ENCODE measurements around the gene FURIN. TPM values are rescaled to one million over a fixed set of nuclear protein-coding genes. Genes with fewer than 3 reads are reported as not detected.
A peak's percentile ranks its signal among the peaks of the same experiment; 100 is the strongest.
"Not testable (repeated sequence)": the region's sequence is repeated elsewhere in the genome, so short reads cannot be mapped to it uniquely, and the experiment has no call there.

Gene FURIN
- total RNA-seq, 1 experiment from 2014 or later, result 35.1 TPM

DNA sequence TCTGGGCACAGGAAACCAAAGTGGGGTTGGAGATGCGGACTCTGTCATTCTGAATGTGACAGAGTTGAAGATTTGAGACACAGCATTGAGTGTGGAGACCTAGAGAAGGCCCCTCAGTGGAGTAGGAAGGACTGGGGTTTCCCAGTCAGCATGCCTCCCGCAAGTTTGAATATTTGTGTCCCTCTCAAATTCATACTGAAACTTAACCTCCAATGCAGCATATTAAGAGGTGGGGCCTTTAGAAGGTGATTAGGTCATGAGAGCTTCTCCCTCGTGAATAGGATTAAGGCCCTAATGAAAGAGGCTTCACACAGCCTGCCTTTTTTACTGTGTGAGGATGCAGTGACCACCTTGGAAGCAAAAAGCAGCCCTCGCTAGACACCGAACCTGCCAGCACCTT lies 56.0 kb downstream of the FURIN start:
- Mint-ChIP-seq H3K27ac (no peak overlapping the region), H3K27me3 (ENCODE audit: low read depth) (no peaks in the 10 kb centered on the region), H3K4me3 (no peak overlapping the region), H3K36me3 (ENCODE audit: insufficient read depth in 1 of 3, low read depth in 3 of 3) (peaks cover 0 to 18% (median 4%) of the 10 kb centered on the region in 3 experiments; a peak in 5 of 7 replicates), H3K9me3 (no peaks in the 10 kb centered on the region), H3K4me1 (peaks cover 7 to 14% of the 10 kb centered on the region in 2 experiments)
- H3K27ac ChIP-seq (ENCODE audit: insufficient read length, low read depth, low read length), result no peak overlapping the region
- H4K20me1 ChIP-seq (ENCODE audit: control insufficient read depth, insufficient read depth, insufficient read length), result no peaks in the 10 kb centered on the region
- H2AFZ ChIP-seq (ENCODE audit: low read length), result no peak overlapping the region
- no peak overlapping the region for H3K4me2 ChIP-seq (ENCODE audit: insufficient read depth, insufficient read length, low read length)
- no peaks in the 10 kb centered on the region for H3K4me1 ChIP-seq (ENCODE audit: insufficient read depth, low read length)
- H3K23ac ChIP-seq (ENCODE audit: insufficient read length, low read depth, low read length), result no peak overlapping the region
- no peak overlapping the region for H3K9ac ChIP-seq (ENCODE audit: extremely low read depth, insufficient read length, low read length)
- H3K23me2 ChIP-seq (ENCODE audit: insufficient read length, low read depth, low read length, poor library complexity, severe bottlenecking), result no peaks in the 10 kb centered on the region
- DNase-seq, result no peak
- no peak overlapping the region for H2BK15ac ChIP-seq (ENCODE audit: low read depth, low read length)
- no peak overlapping the region for H2AK5ac ChIP-seq (ENCODE audit: insufficient read length, low read length)
- no peak overlapping the region for H3K56ac ChIP-seq (ENCODE audit: insufficient read length, low read depth, low read length)
- no peaks in the 10 kb centered on the region for H3K9me3 ChIP-seq (ENCODE audit: control insufficient read depth, low read depth, low read length)
- no peaks in the 10 kb centered on the region for H3K27me3 ChIP-seq (ENCODE audit: insufficient read depth, low read length)
- no peak overlapping the region for H3K18ac ChIP-seq (ENCODE audit: insufficient read length, low read depth, low read length)
- H2BK120ac ChIP-seq (ENCODE audit: low read depth, low read length, poor library complexity, severe bottlenecking), result no peak overlapping the region
- no peak overlapping the region for H4K8ac ChIP-seq (replicated peaks; ENCODE audit: insufficient read length, low read depth, low read length)
- no peak overlapping the region for H4K91ac ChIP-seq (ENCODE audit: insufficient read length, low read depth, low read length)
- H2BK5ac ChIP-seq (ENCODE audit: insufficient read length, low read length), result no peak overlapping the region
- no peak overlapping the region for H2BK20ac ChIP-seq (ENCODE audit: low read depth, low read length, poor library complexity, severe bottlenecking)
- no peak overlapping the region for H3K14ac ChIP-seq (ENCODE audit: insufficient read depth, low read length)
- H3K79me2 ChIP-seq (ENCODE audit: insufficient read depth, low read length), result no peaks in the 10 kb centered on the region
- H3T11ph ChIP-seq (ENCODE audit: low read length), result no peak overlapping the region
- H3K79me1 ChIP-seq (ENCODE audit: insufficient read depth, low read depth, low read length, poor library complexity, severe bottlenecking), result no peaks in the 10 kb centered on the region
- no CpG with 5 or more reads among the region's 5 CpGs for WGBS (ENCODE audit: extremely low coverage, insufficient read length, low lambda C conversion rate)
- no peak overlapping the region for H3K4ac ChIP-seq (ENCODE audit: low read depth, low read length)
- TF ChIP-seq, protein P1, sequence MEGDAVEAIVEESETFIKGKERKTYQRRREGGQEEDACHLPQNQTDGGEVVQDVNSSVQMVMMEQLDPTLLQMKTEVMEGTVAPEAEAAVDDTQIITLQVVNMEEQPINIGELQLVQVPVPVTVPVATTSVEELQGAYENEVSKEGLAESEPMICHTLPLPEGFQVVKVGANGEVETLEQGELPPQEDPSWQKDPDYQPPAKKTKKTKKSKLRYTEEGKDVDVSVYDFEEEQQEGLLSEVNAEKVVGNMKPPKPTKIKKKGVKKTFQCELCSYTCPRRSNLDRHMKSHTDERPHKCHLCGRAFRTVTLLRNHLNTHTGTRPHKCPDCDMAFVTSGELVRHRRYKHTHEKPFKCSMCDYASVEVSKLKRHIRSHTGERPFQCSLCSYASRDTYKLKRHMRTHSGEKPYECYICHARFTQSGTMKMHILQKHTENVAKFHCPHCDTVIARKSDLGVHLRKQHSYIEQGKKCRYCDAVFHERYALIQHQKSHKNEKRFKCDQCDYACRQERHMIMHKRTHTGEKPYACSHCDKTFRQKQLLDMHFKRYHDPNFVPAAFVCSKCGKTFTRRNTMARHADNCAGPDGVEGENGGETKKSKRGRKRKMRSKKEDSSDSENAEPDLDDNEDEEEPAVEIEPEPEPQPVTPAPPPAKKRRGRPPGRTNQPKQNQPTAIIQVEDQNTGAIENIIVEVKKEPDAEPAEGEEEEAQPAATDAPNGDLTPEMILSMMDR (conservative IDR thresholded peaks at IDR 0.05), result no peak
- H2BK12ac ChIP-seq (ENCODE audit: insufficient read length, low read depth, low read length), result no peak overlapping the region
- H4K5ac ChIP-seq (ENCODE audit: insufficient read length, low read depth, low read length), result no peak overlapping the region

DNA sequence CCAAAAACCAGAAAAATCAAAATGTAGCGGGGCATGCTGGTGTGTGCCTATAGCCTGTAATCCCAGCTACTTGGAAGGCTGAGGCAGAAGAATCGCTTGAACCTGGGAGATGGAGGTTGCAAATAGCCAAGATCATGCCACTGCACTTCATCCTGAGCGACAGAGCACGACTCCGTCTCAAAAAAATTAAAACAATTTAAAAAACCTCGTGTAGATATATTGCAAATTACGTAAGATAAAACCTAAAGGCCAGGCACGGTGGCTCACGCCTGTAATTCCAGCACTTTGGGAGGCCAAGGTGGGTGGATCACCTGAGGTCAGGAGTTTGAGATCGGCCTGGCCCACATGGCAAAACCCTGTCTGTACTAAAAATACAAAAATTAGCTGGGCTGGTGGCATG lies 58.4 kb downstream of the FURIN start:
- not testable (repeated sequence) for H3K4me2 ChIP-seq (ENCODE audit: insufficient read depth, insufficient read length, low read length); H3K18ac ChIP-seq (ENCODE audit: insufficient read length, low read depth, low read length); H2BK15ac ChIP-seq (ENCODE audit: low read depth, low read length); H3T11ph ChIP-seq (ENCODE audit: low read length); H2AK5ac ChIP-seq (ENCODE audit: insufficient read length, low read length); H3K56ac ChIP-seq (ENCODE audit: insufficient read length, low read depth, low read length); H3K79me1 ChIP-seq (ENCODE audit: insufficient read depth, low read depth, low read length, poor library complexity, severe bottlenecking); H3K14ac ChIP-seq (ENCODE audit: insufficient read depth, low read length); H3K23me2 ChIP-seq (ENCODE audit: insufficient read length, low read depth, low read length, poor library complexity, severe bottlenecking); H4K8ac ChIP-seq (replicated peaks; ENCODE audit: insufficient read length, low read depth, low read length); H4K91ac ChIP-seq (ENCODE audit: insufficient read length, low read depth, low read length); H2BK5ac ChIP-seq (ENCODE audit: insufficient read length, low read length); H3K4ac ChIP-seq (ENCODE audit: low read depth, low read length); H3K79me2 ChIP-seq (ENCODE audit: insufficient read depth, low read length); H3K4me1 ChIP-seq (ENCODE audit: insufficient read depth, low read length); H2AFZ ChIP-seq (ENCODE audit: low read length); H2BK120ac ChIP-seq (ENCODE audit: low read depth, low read length, poor library complexity, severe bottlenecking); H2BK20ac ChIP-seq (ENCODE audit: low read depth, low read length, poor library complexity, severe bottlenecking); H4K20me1 ChIP-seq (ENCODE audit: control insufficient read depth, insufficient read depth, insufficient read length); DNase-seq; H3K36me3 Mint-ChIP-seq (ENCODE audit: insufficient read depth in 1 of 3, low read depth in 3 of 3); H3K23ac ChIP-seq (ENCODE audit: insufficient read length, low read depth, low read length); H3K27me3 ChIP-seq (ENCODE audit: insufficient read depth, low read length); H3K27ac ChIP-seq (ENCODE audit: insufficient read length, low read depth, low read length); H3K9ac ChIP-seq (ENCODE audit: extremely low read depth, insufficient read length, low read length); H2BK12ac ChIP-seq (ENCODE audit: insufficient read length, low read depth, low read length); H3K27me3 Mint-ChIP-seq (ENCODE audit: low read depth); H3K9me3 ChIP-seq (ENCODE audit: control insufficient read depth, low read depth, low read length); H3K4me3 Mint-ChIP-seq; H4K5ac ChIP-seq (ENCODE audit: insufficient read length, low read depth, low read length); H3K9me3 Mint-ChIP-seq
- peak overlapping the region in 1 of 3 experiments; percentile 55; a peak in 1 of 7 replicates for H3K27ac Mint-ChIP-seq
- peaks cover 13 to 19% of the 10 kb centered on the region in 2 experiments for H3K4me1 Mint-ChIP-seq
- no CpG with 5 or more reads among the region's 10 CpGs for WGBS (ENCODE audit: extremely low coverage, insufficient read length, low lambda C conversion rate)
